ENCODE data around the gene KLF15.

Gene KLF15

GRCh38 chr3:126303272-126303671 lies 53.9 kb downstream of the KLF15 start:
- Mint-ChIP-seq H3K4me3 (no peak overlapping the region), H3K27ac (no peak overlapping the region), H3K9me3 (peaks cover 9% of the 10 kb centered on the region), H3K4me1 (no peaks in the 10 kb centered on the region), H3K27me3 (no peaks in the 10 kb centered on the region), H3K36me3 (no peaks in the 10 kb centered on the region)

- Mint-ChIP-seq H3K27ac (no peak overlapping the region), H3K4me3 (no peak overlapping the region), H3K27me3 (no peaks in the 10 kb centered on the region), H3K36me3 (no peaks in the 10 kb centered on the region), H3K4me1 (no peaks in the 10 kb centered on the region), H3K9me3 (peaks cover 9% of the 10 kb centered on the region)
Measured at GRCh38 chr3:126300761-126301481, 56.3 kb downstream of the KLF15 start.

- H3K27ac Mint-ChIP-seq: no peak overlapping the region
Measured at GRCh38 chr3:126300001-126300760, 57.0 kb downstream of the KLF15 start.

GRCh38 chr3:126295407-126295939 lies 61.7 kb downstream of the KLF15 start:
- H3K27ac Mint-ChIP-seq: no peak overlapping the region
- H3K36me3 Mint-ChIP-seq: no peaks in the 10 kb centered on the region
- no peak overlapping the region for H3K4me3 Mint-ChIP-seq
- no peaks in the 10 kb centered on the region for H3K9me3 Mint-ChIP-seq
- no peaks in the 10 kb centered on the region for H3K4me1 Mint-ChIP-seq
- peaks cover 5% of the 10 kb centered on the region for H3K27me3 Mint-ChIP-seq

More at GRCh38 chr3:126300001-126300760, 57.0 kb downstream of the KLF15 start:
- Mint-ChIP-seq H3K27me3 (no peaks in the 10 kb centered on the region), H3K4me1 (no peaks in the 10 kb centered on the region), H3K36me3 (no peaks in the 10 kb centered on the region), H3K9me3 (peaks cover 9% of the 10 kb centered on the region), H3K4me3 (no peak overlapping the region)

DNA sequence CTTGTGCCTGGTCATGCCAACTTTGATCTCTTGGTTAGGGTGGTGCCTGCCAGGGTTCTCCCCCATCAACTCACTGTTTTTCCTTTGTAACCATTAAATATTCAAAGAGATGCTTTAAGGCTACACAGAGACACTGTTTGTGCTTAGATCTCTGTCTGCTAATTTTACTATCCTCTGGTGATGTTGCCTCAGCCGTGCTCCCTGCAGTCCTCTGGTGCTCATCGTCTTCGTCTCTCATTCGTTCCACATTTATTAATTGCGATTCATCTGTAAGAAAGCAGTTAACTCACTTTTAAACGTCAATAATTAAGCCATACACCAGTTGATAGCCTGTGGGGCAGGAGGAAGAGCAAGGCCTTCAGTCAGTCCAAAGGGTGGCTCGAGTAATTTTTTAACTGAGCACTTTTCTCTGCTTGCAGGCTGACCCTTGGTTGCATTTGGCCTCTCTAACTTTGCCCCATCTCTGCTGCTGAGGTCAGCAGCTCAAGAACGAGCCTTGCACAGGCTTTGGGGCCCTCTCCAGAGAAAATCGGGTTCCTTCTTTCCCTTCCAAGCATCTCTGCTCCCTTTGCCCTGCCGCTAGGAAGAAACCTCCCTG lies 62.9 kb downstream of the KLF15 start:
- peaks cover 9% of the 10 kb centered on the region for H3K27me3 Mint-ChIP-seq
- no peak overlapping the region for H3K4me3 Mint-ChIP-seq
- no peaks in the 10 kb centered on the region for H3K36me3 Mint-ChIP-seq
- no peak overlapping the region for H3K27ac Mint-ChIP-seq
- H3K9me3 Mint-ChIP-seq: no peaks in the 10 kb centered on the region
- H3K4me1 Mint-ChIP-seq: no peaks in the 10 kb centered on the region

- no peaks in the 10 kb centered on the region for H3K9me3 Mint-ChIP-seq
- no peaks in the 10 kb centered on the region for H3K36me3 Mint-ChIP-seq
- H3K27ac Mint-ChIP-seq: no peak overlapping the region
- H3K27me3 Mint-ChIP-seq: peaks cover 14% of the 10 kb centered on the region
- H3K4me1 Mint-ChIP-seq: no peaks in the 10 kb centered on the region
- no peak overlapping the region for H3K4me3 Mint-ChIP-seq
Measured at GRCh38 chr3:126293370-126294082, 63.7 kb downstream of the KLF15 start.

All from activated naive CD4-positive, alpha-beta T cell treated with anti-CD3 and anti-CD28 coated beads, Interleukin-2, amount 50 U/mL, for 24 hours (primary cell).